PC-3 (cell line): ENCODE data around the gene MOGAT3. TPM values are rescaled to one million over a fixed set of nuclear protein-coding genes. Genes with fewer than 3 reads are reported as not detected.

ENCODE experiments used
- ATAC-seq: fragments of 200-7000 bp; cut with Tn5 transposase; 2 replicates; pipeline ENCODE4 v1.9.1; 2020; ENCODE audit warnings: mild to moderate bottlenecking, moderate library complexity
- BruUV-seq: library from RNA; stranded (reverse); fragments of 400-500 nt; replicated peaks from 2 replicates; lab custom pipeline; 2021; lab: Mats Ljungman, UMichigan
- CTCF ChIA-PET: fragments of 300-600 bp; sonication (Branson Sonifier 250); formaldehyde crosslinking; loops from one replicate; lab custom pipeline; 2022; ENCODE audit warnings: antibody characterized with exemption; lab: Charles Lee
- POLR2A ChIA-PET: fragments of 300-600 bp; sonication (Branson Sonifier 250); formaldehyde crosslinking; loops from one replicate; lab custom pipeline; 2022; ENCODE audit warnings: antibody characterized with exemption; ENCODE audit not compliant: unreplicated experiment; lab: Charles Lee
- DNase-seq: peaks from one replicate; pipeline ENCODE4 v3.0.0-alpha.2; 2015
- H2AFZ ChIP-seq: fragments of 300-600 bp; sonication (generic); 2 replicates; pipeline ENCODE4 v1.6.0; 2016; ENCODE audit warnings: antibody characterized with exemption, low read length
- H3F3A ChIP-seq: fragments of 300-600 bp; sonication (generic); one replicate; pipeline ENCODE4 v1.6.0; 2017; ENCODE audit warnings: antibody characterized with exemption, low read length, control low read depth, mild to moderate bottlenecking; ENCODE audit not compliant: unreplicated experiment
- H3K27ac ChIP-seq: fragments of 300-600 bp; sonication (generic); 2 replicates; pipeline ENCODE4 v1.5.1; 2016; ENCODE audit warnings: mild to moderate bottlenecking, low read length
- H3K27me3 ChIP-seq: fragments of 300-600 bp; sonication (generic); 2 replicates; pipeline ENCODE4 v1.6.1; 2016; ENCODE audit warnings: low read length, mixed read lengths
- H3K36me3 ChIP-seq: fragments of 300-600 bp; sonication (generic); 2 replicates; pipeline ENCODE4 v1.6.1; 2016; ENCODE audit warnings: low read depth, mixed run types, low read length, mixed read lengths
- H3K4me1 ChIP-seq: fragments of 300-600 bp; sonication (generic); 2 replicates; pipeline ENCODE4 v1.5.1; 2016; ENCODE audit warnings: low read length; ENCODE audit not compliant: insufficient read depth
- H3K4me2 ChIP-seq: fragments of 300-600 bp; sonication (generic); 2 replicates; pipeline ENCODE4 v1.6.0; 2016; ENCODE audit warnings: low read length
- H3K4me3 ChIP-seq: fragments of 300-600 bp; sonication (generic); 2 replicates; pipeline ENCODE4 v1.5.1; 2016; ENCODE audit warnings: mild to moderate bottlenecking, low read length, mixed read lengths
- H3K79me2 ChIP-seq: fragments of 300-600 bp; sonication (generic); 2 replicates; pipeline ENCODE4 v1.6.1; 2017; ENCODE audit warnings: low read length, mixed read lengths
- H3K9ac ChIP-seq: fragments of 300-600 bp; sonication (generic); 2 replicates; pipeline ENCODE4 v1.6.0; 2016; ENCODE audit warnings: mild to moderate bottlenecking, low read length
- H3K9me2 ChIP-seq: fragments of 300-600 bp; sonication (generic); replicated peaks from 2 replicates; pipeline ENCODE4 v1.6.1; 2016; ENCODE audit warnings: mixed run types, low read length, mixed read lengths
- H3K9me3 ChIP-seq: fragments of 300-600 bp; sonication (generic); 2 replicates; pipeline ENCODE4 v1.6.1; 2016; ENCODE audit warnings: low read length, mixed read lengths
- H4K20me1 ChIP-seq: fragments of 300-600 bp; sonication (generic); 2 replicates; pipeline ENCODE4 v1.6.1; 2016; ENCODE audit warnings: low read length, mixed read lengths
- CTCF ChIP-seq: fragments of 300-600 bp; sonication (generic); conservative IDR thresholded peaks from 2 replicates; pipeline ENCODE4 v1.5.1; 2017; ENCODE audit warnings: antibody characterized with exemption, low read depth, mild to moderate bottlenecking, low read length
- EZH2 ChIP-seq: fragments of 300-600 bp; sonication (generic); IDR thresholded peaks from one replicate; pipeline ENCODE4 v1.6.1; 2017; ENCODE audit warnings: antibody characterized with exemption, mild to moderate bottlenecking, low read length; ENCODE audit not compliant: unreplicated experiment
- EZH2phosphoT487 ChIP-seq: fragments of 300-600 bp; sonication (generic); IDR thresholded peaks from 2 replicates; pipeline ENCODE4 v1.6.1; 2018; ENCODE audit warnings: mild to moderate bottlenecking, antibody characterized with exemption, low read length, borderline replicate concordance
- intact Hi-C: fragments of 100-400 bp; cut with micrococcal nuclease; formaldehyde crosslinking; loops from 2 replicates; pipeline ENCODE4 v1.9.0; 2023
- total RNA-seq: library from RNA; depleted of rRNA; stranded (reverse); fragments of >200 nt; gene quantifications from 2 replicates; pipeline ENCODE4 v1.2.3, GENCODE V29; 2014

MOGAT3 gene
- total RNA-seq, 1 experiment from 2014 or later = not detected

- ChIA-PET CTCF (interaction anchor here (1.6 kb wide), 1 partner anchor 105 kb away, joined by 4 read pairs; no protein-coding TSS in a partner anchor), POLR2A (no interaction called here)
- no peak overlapping the region for H3K4me3 ChIP-seq
- peak; percentile 25; the same call in 1 of the 2 replicates for ATAC-seq
- H3K79me2 ChIP-seq = no peaks in the 10 kb centered on the region
- no peak overlapping the region for H3K4me2 ChIP-seq
- no peaks in the 10 kb centered on the region for H4K20me1 ChIP-seq
- no peaks in the 10 kb centered on the region for H3K36me3 ChIP-seq
- H3K9me3 ChIP-seq = no peaks in the 10 kb centered on the region
- BruUV-seq = no TSS peak
- no peak overlapping the region for H2AFZ ChIP-seq
- intact Hi-C loops = no loop called here
- no peaks in the 10 kb centered on the region for H3K27me3 ChIP-seq
- no peaks in the 10 kb centered on the region; the same call in 1 of the 2 replicates for H3K4me1 ChIP-seq
- no peak overlapping the region for H3K27ac ChIP-seq
- TF ChIP-seq CTCF (no peak), EZH2phosphoT487 (no peak), EZH2 (no peak)
- no peak overlapping the region for H3K9ac ChIP-seq
- no peaks in the 10 kb centered on the region for H3F3A ChIP-seq
- DNase-seq = no peak
- H3K9me2 ChIP-seq = no peaks in the 10 kb centered on the region
Observed at GRCh38 chr7:101185258-101185839, 15.5 kb downstream of the MOGAT3 start.

GRCh38 chr7:101180130-101180755, 20.6 kb downstream of the MOGAT3 start, which contains the start of gene NAT16:
TSS of gene NAT16 (minus strand) at chr7:101180293. CDS start at chr7:101174807, 5,486 bp downstream.
- Histone ChIP-seq H3K9me2 (no peaks in the 10 kb centered on the region), H3K9me3 (no peaks in the 10 kb centered on the region), H2AFZ (peak within 1 kb of the TSS; percentile 55; the same call in 1 of the 2 replicates), H3K27me3 (peaks cover 8% of the 10 kb centered on the region; the same call in 1 of the 2 replicates), H3K4me1 (no peaks in the 10 kb centered on the region; the same call in 1 of the 2 replicates), H3K79me2 (no peaks in the 10 kb centered on the region), H3K4me2 (peak within 1 kb of the TSS; percentile 71), H3K27ac (no peak within 1 kb of the TSS), H4K20me1 (no peaks in the 10 kb centered on the region), H3K9ac (no peak within 1 kb of the TSS), H3K4me3 (peak within 1 kb of the TSS; percentile 50), H3K36me3 (no peaks in the 10 kb centered on the region), H3F3A (no peaks in the 10 kb centered on the region)
- ATAC-seq (no peak), DNase-seq (no peak)
- CTCF ChIA-PET = no interaction called here
- intact Hi-C loops = no loop called here
- POLR2A ChIA-PET = no interaction called here
- no peak for TF ChIP-seq EZH2
- TF ChIP-seq EZH2phosphoT487 = no peak
- no peak for TF ChIP-seq CTCF
- no TSS peak for BruUV-seq

- no TSS peak for BruUV-seq
- H3K27ac ChIP-seq = no peak overlapping the region
- no peaks in the 10 kb centered on the region; the same call in 1 of the 2 replicates for H3K4me1 ChIP-seq
- ChIA-PET POLR2A (no interaction called here), CTCF (no interaction called here)
- H4K20me1 ChIP-seq = no peaks in the 10 kb centered on the region
- DNase-seq (no peak), ATAC-seq (no peak)
- H3K36me3 ChIP-seq = no peaks in the 10 kb centered on the region
- H3K27me3 ChIP-seq = peaks cover 8% of the 10 kb centered on the region; the same call in 1 of the 2 replicates
- H3K9me3 ChIP-seq = no peaks in the 10 kb centered on the region
- no peak overlapping the region for H3K4me3 ChIP-seq
- H3F3A ChIP-seq = no peaks in the 10 kb centered on the region
- no peak overlapping the region for H3K9ac ChIP-seq
- H2AFZ ChIP-seq = no peak overlapping the region
- no peaks in the 10 kb centered on the region for H3K9me2 ChIP-seq
- intact Hi-C loops = no loop called here
- no peak overlapping the region for H3K4me2 ChIP-seq
- no peaks in the 10 kb centered on the region for H3K79me2 ChIP-seq
- TF ChIP-seq EZH2phosphoT487 = no peak
- TF ChIP-seq CTCF = no peak
- TF ChIP-seq EZH2 = no peak
Observed at GRCh38 chr7:101179713-101180112, 21.1 kb downstream of the MOGAT3 start.
